ENCODE results near the gene AKAIN1. TPM values are rescaled to one million over a fixed set of nuclear protein-coding genes. Genes with fewer than 3 reads are reported as not detected.

AKAIN1 gene
- total and polyA plus RNA-seq, 2 of the 4 experiments (the other 2 are of a cell fraction), result not detected

- in situ Hi-C loops (cut with MboI; ENCODE audit: low sequenced_read_pairs), result loop anchor here (25.0 kb wide), 1 partner anchor 110 kb away; no protein-coding TSS in a partner anchor
- intact Hi-C loops (cut with micrococcal nuclease), result no loop called here
- H3K4me1 ChIP-seq (ENCODE audit: control insufficient read depth, insufficient read depth, low read length), result no peaks in the 10 kb centered on the region
- dilution Hi-C loops (cut with HindIII; ENCODE audit: low sequenced_read_pairs, unreplicated experiment), result no loop called here
- no peak overlapping the region for H3K56ac ChIP-seq (ENCODE audit: extremely low read depth, insufficient read depth, low read length)
- H2BK120ac ChIP-seq (ENCODE audit: low read depth, low read length), result no peak overlapping the region
- no peak overlapping the region for H3K23ac ChIP-seq (ENCODE audit: low read depth, low read length)
- no peak overlapping the region for H2AFZ ChIP-seq (replicated peaks; ENCODE audit: low read length, poor library complexity)
- no peak overlapping the region for H2BK20ac ChIP-seq (ENCODE audit: low read depth, low read length)
- no peak overlapping the region for H3K4me2 ChIP-seq (ENCODE audit: low read depth, low read length)
- H3K27ac ChIP-seq (ENCODE audit: insufficient read depth, low read length), result no peak overlapping the region
- no peak overlapping the region for H3K9ac ChIP-seq (ENCODE audit: low read depth, low read length)
- H3K27me3 ChIP-seq (ENCODE audit: control insufficient read depth, insufficient read depth, low read length), result no peaks in the 10 kb centered on the region
- H3K4ac ChIP-seq (ENCODE audit: low read depth, low read length), result no peak overlapping the region
- H2BK5ac ChIP-seq (ENCODE audit: low read depth, low read length, poor library complexity, severe bottlenecking), result no peak overlapping the region
- TF ChIP-seq RFX5 (IDR thresholded peaks at IDR 0.05; ENCODE audit: low read depth, low read length) (no peak), ELK1 (IDR thresholded peaks at IDR 0.05; ENCODE audit: borderline replicate concordance, low read depth, low read length) (no peak), NFE2L2 (IDR thresholded peaks at IDR 0.05; ENCODE audit: low read depth, low read length) (no peak)
- TF ChIP-seq, protein P1, sequence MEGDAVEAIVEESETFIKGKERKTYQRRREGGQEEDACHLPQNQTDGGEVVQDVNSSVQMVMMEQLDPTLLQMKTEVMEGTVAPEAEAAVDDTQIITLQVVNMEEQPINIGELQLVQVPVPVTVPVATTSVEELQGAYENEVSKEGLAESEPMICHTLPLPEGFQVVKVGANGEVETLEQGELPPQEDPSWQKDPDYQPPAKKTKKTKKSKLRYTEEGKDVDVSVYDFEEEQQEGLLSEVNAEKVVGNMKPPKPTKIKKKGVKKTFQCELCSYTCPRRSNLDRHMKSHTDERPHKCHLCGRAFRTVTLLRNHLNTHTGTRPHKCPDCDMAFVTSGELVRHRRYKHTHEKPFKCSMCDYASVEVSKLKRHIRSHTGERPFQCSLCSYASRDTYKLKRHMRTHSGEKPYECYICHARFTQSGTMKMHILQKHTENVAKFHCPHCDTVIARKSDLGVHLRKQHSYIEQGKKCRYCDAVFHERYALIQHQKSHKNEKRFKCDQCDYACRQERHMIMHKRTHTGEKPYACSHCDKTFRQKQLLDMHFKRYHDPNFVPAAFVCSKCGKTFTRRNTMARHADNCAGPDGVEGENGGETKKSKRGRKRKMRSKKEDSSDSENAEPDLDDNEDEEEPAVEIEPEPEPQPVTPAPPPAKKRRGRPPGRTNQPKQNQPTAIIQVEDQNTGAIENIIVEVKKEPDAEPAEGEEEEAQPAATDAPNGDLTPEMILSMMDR (conservative IDR thresholded peaks at IDR 0.05; ENCODE audit: low read depth, low read length), result no peak
- no peaks in the 10 kb centered on the region for H3K9me1 ChIP-seq (ENCODE audit: insufficient read depth, low read length)
- H3K18ac ChIP-seq (ENCODE audit: low read depth, low read length), result no peak overlapping the region
- H3K4me3 ChIP-seq (ENCODE audit: insufficient read depth, low read depth, low read length), result no peak overlapping the region
- no TSS peak for BruUV-seq (replicated peaks)
- H4K20me1 ChIP-seq (ENCODE audit: insufficient read depth, low read length), result no peaks in the 10 kb centered on the region
- no peak overlapping the region for H4K8ac ChIP-seq (ENCODE audit: low read depth in 2 of 2, low read length in 2 of 2)
- no peak overlapping the region for H4K91ac ChIP-seq (ENCODE audit: insufficient read depth, low read depth, low read length)
- DNase-seq (no peak), ATAC-seq (ENCODE audit: low read depth) (no peak)
- H3K14ac ChIP-seq (replicated peaks; ENCODE audit: low read depth, low read length), result no peak overlapping the region
- CTCF ChIA-PET, result no interaction called here
- peaks cover 5% of the 10 kb centered on the region for H3K9me3 ChIP-seq (ENCODE audit: control insufficient read depth, insufficient read depth, low read length)
- H2BK15ac ChIP-seq (ENCODE audit: low read depth, low read length), result no peak overlapping the region
- POLR2A ChIA-PET (ENCODE audit: unreplicated experiment), result no interaction called here
- H2AK9ac ChIP-seq (replicated peaks; ENCODE audit: low read depth, low read length, poor library complexity), result no peak overlapping the region
- H3K36me3 ChIP-seq (ENCODE audit: control insufficient read depth, insufficient read depth, low read length), result no peaks in the 10 kb centered on the region
- no CpG with 5 or more reads among the region's 4 CpGs for WGBS, 2 experiments (ENCODE audit: extremely low coverage in 2 of 2, insufficient read length in 1 of 2)
- no peak overlapping the region for H4K5ac ChIP-seq (ENCODE audit: low read depth, low read length)
- H2AK5ac ChIP-seq (ENCODE audit: low read depth, low read length), result no peak overlapping the region
- H3K79me1 ChIP-seq (ENCODE audit: low read depth in 1 of 2, low read length in 2 of 2), result no peaks in the 10 kb centered on the region
Measured at GRCh38 chr18:5097116-5097703, 99.8 kb downstream of the AKAIN1 start.

Measured in IMR-90 (cell line).